ENCODE data around the gene AKAP8L.
A peak's percentile ranks its signal among the peaks of the same experiment; 100 is the strongest.
"Not testable (repeated sequence)": the region's sequence is repeated elsewhere in the genome, so short reads cannot be mapped to it uniquely, and the experiment has no call there.

Gene AKAP8L

DNA sequence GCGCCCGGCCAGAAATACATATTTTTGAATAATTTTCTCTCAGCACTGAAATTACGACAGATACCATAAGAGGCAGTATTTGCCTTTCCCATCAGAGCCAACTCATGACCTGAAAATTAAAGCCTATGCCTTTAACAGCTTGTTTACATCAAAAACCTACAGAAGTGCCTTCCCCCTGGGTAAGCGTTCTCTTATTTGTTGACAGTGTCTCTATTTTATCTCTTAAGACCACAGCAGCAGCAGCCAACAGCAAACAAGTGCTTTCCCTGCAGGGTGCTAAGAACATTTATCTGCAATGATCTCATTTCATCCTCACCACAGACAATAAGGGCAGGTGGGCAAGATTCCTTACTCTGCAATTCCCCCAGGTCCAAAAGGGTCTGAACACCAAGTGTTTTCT, 6.0 kb downstream of the AKAP8L start:
- no peak overlapping the region for H3K27ac ChIP-seq (ENCODE audit: low read depth, low read length)
- peaks cover 14% of the 10 kb centered on the region for H3K4me1 ChIP-seq (ENCODE audit: control insufficient read depth, insufficient read depth, low read length)
- no peaks in the 10 kb centered on the region for H3K36me3 ChIP-seq (ENCODE audit: control insufficient read depth, insufficient read depth, low read length)
- no peak overlapping the region for H3K4me3 ChIP-seq (ENCODE audit: low read length)
- no peaks in the 10 kb centered on the region for H3K27me3 ChIP-seq (ENCODE audit: control insufficient read depth, insufficient read depth, low read length)
- H3K9ac ChIP-seq (ENCODE audit: low read length) = no peak overlapping the region

DNA sequence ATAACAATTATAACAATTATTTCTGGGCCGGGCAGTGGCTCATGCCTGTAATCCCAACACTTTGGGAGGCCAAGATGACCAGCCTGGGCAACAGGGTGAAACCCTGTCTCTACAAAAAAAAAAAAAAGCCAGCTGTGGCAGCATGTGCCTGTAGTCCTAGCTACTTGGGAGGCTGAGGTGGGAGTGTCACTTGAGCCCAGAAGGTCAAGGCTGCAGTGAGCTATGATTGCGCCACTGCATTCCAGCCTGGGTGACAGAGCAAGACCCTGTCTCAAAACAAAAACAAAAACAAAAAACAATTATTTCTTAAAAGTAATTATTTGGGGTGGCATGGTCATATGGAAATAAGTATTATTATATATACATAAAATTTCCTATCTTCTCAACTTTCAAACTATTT, 7.4 kb downstream of the AKAP8L start:
- not testable (repeated sequence) for H3K27ac ChIP-seq (ENCODE audit: low read depth, low read length); H3K9ac ChIP-seq (ENCODE audit: low read length); H3K4me1 ChIP-seq (ENCODE audit: control insufficient read depth, insufficient read depth, low read length); H3K36me3 ChIP-seq (ENCODE audit: control insufficient read depth, insufficient read depth, low read length); H3K4me3 ChIP-seq (ENCODE audit: low read length); H3K27me3 ChIP-seq (ENCODE audit: control insufficient read depth, insufficient read depth, low read length)

DNA sequence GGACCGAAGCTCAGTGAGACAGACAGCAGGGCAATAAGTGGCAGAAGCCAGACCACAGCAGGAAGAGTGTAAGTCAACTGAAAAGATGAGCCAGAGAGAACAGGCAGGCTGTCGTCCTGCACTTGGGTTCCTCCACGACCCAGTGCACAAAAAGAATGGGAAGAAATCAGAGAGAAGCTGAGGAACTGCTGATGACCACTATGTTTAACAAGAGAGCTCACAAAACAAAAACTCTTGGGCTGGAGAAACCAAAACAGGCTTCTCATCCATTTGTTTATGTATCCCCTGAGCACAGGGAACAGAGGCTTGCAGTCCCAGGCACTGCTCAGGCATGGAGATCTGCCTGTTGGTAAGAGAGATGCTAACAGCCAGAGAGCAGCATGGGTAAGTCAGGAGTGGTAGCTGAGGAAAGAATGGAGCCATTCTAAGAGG, 14.0 kb downstream of the AKAP8L start:
- H3K9ac ChIP-seq (ENCODE audit: low read length) = no peak overlapping the region
- no peaks in the 10 kb centered on the region for H3K27me3 ChIP-seq (ENCODE audit: control insufficient read depth, insufficient read depth, low read length)
- H3K4me3 ChIP-seq (ENCODE audit: low read length) = no peak overlapping the region
- peaks cover 23% of the 10 kb centered on the region for H3K36me3 ChIP-seq (ENCODE audit: control insufficient read depth, insufficient read depth, low read length)
- H3K27ac ChIP-seq (ENCODE audit: low read depth, low read length) = peak overlapping the region; percentile 92
- peaks cover 38% of the 10 kb centered on the region for H3K4me1 ChIP-seq (ENCODE audit: control insufficient read depth, insufficient read depth, low read length)

DNA sequence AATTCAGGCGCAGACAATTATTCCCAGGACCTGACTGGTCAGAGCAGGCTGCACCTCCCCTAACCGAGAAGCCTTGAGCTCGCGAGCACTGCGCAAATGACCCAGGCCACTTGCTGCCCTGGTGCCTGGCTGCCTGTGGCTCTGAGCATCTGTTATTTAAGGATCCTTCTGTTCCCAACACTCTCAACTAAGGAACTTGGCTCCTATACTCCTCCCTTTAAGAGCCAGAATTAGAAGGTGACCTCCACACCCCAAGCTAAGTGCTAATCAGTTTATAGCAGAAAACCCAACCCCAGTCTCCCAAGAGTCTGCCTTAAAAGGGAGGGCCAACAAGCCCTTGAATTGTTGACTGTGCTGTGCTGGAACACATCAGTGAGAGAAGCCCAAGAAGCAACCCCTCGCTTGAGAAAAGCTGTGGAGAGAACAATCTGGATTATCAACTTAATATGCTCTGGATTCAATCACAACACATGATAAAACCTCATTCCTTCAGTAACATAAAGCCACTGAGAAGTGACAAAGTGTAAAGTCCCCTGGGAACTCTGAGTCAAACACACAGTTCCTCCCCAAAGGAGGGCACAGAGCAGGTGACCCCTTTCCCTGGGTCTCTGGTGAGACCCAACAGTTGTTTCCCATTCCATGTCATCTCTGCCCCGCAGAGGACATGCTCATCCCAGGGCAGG, 14.6 kb downstream of the AKAP8L start:
- peaks cover 29% of the 10 kb centered on the region for H3K36me3 ChIP-seq (ENCODE audit: control insufficient read depth, insufficient read depth, low read length)

DNA sequence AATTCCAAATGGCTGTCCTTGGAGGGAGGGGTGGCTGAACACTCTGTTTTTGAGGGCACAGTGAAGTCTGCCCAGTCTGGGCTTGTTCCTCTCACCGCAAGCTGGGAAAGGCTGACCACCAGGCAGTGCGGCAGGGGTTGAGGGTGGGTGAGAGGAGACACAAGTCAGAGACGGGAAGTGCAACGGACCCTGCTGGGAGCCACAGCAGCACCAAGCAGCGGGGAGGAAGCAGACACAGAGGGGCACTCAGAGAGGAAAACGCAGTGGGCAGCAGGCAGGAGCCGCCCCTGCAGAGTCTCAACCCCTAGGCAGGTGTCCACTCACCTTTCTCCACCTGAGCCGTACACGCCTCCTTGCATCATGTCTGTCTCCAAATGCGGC, 15.6 kb downstream of the AKAP8L start:
- peak overlapping the region; percentile 92 for H3K27ac ChIP-seq (ENCODE audit: low read depth, low read length)
- peak overlapping the region; percentile 6 for H3K4me3 ChIP-seq (ENCODE audit: low read length)
- no peak overlapping the region for H3K9ac ChIP-seq (ENCODE audit: low read length)
- H3K4me1 ChIP-seq (ENCODE audit: control insufficient read depth, insufficient read depth, low read length) = peaks cover 38% of the 10 kb centered on the region
- no peaks in the 10 kb centered on the region for H3K27me3 ChIP-seq (ENCODE audit: control insufficient read depth, insufficient read depth, low read length)
- peaks cover 37% of the 10 kb centered on the region for H3K36me3 ChIP-seq (ENCODE audit: control insufficient read depth, insufficient read depth, low read length)

More for the DNA sequence above, 14.6 kb downstream of the AKAP8L start:
- Histone ChIP-seq H3K9ac (ENCODE audit: low read length) (no peak overlapping the region), H3K4me3 (ENCODE audit: low read length) (peak overlapping the region; percentile 18), H3K27ac (ENCODE audit: low read depth, low read length) (peak overlapping the region; percentile 92), H3K27me3 (ENCODE audit: control insufficient read depth, insufficient read depth, low read length) (no peaks in the 10 kb centered on the region), H3K4me1 (ENCODE audit: control insufficient read depth, insufficient read depth, low read length) (peaks cover 38% of the 10 kb centered on the region)

DNA sequence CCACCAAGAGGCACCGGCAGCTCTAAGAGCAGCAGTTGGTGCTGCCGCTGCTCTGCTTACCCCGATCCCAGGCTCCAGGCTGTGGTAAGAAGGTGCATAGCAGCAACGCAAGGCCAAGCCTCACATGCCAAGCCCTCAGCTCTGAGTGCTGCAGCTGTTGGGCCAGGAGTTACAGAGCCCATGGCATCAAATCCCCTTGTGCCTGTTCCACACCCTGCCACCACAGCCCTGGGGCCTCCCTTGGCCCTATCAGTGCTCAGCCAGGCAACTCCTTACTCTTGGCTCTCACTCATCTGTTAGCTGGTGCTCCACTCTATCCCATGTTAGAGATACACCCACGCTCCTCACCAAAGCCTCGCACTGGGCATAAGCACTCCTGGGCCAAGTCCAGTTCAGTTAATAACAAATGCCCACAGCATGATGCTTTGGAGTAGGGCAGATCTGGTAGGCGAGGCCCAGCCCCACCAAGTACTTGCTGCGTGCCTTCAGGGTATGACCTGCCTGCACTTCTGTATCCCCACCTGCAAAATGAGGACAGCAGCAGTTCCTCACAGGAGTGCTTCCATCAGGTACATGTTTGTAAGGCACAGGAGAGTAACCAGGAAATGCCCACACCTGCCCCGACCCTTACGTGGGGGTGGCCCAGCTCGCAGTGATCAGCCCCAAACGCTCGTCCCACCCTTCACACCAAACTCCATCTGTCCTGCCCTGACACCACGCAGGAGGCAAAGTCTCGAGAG, 16.2 kb downstream of the AKAP8L start:
- H3K27ac ChIP-seq (ENCODE audit: low read depth, low read length) = peak overlapping the region; percentile 92
- no peak overlapping the region for H3K4me3 ChIP-seq (ENCODE audit: low read length)
- no peaks in the 10 kb centered on the region for H3K27me3 ChIP-seq (ENCODE audit: control insufficient read depth, insufficient read depth, low read length)
- peaks cover 42% of the 10 kb centered on the region for H3K36me3 ChIP-seq (ENCODE audit: control insufficient read depth, insufficient read depth, low read length)
- no peak overlapping the region for H3K9ac ChIP-seq (ENCODE audit: low read length)
- H3K4me1 ChIP-seq (ENCODE audit: control insufficient read depth, insufficient read depth, low read length) = peaks cover 38% of the 10 kb centered on the region

DNA sequence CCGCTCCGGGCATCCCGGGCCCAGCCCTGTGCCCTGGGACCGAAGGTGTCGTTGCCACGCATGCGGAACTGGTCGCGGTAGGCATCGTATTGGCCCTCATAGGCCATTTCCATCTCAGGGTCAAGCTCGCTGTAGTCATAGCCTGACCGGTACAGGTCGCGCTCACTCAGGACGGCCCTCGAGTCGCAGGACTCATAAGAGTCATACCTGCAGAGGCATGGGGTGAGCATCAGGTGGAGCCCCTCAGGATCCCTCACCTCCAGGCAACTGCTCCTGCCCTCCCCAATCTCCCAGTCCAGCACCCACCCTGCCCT, 17.4 kb downstream of the AKAP8L start:
- Histone ChIP-seq H3K27ac (ENCODE audit: low read depth, low read length) (peak overlapping the region; percentile 18), H3K4me1 (ENCODE audit: control insufficient read depth, insufficient read depth, low read length) (peaks cover 38% of the 10 kb centered on the region), H3K9ac (ENCODE audit: low read length) (no peak overlapping the region)

DNA sequence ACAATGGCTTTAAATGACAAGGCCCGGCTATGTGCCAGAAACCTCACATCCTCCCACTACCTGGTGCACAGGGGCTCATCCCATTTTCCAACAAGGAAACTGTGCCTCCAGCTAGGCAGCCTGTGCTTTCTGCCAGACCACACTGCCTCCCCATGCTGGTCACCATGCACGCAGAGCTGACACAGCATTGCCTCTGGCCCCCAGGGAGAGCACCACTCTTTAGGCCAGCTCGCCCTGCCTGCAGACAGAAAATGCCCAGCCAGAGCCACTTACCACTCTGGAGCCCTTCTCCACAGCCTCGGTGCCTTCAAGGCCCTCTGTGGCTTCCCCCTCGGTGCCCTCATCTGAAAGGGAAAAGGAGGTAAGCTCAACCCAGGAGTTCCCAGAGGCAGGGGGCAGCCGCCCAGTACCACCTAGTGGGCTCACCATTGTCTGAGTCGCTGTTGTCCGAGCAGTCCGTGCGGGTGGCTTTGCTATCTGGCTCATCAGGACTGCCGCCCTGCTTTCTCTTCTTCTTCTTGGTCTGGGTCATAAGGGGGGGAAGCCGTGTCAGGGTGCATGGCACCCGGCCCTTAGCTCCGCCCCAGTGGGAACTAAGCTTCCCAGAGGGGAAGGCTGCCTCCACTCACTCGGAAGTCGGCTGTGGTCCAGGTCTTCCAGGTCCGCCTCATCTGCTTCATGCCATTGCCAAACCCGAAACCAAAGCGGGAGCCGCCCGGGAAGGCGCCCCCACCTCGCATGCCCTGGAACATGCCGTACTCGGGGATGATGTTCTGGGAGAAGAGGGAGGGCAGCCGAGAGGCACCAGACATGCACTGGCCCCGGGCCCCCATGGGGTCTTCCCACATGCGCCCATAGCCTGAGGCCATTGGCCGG, 18.0 kb downstream of the AKAP8L start:
- H3K36me3 ChIP-seq (ENCODE audit: control insufficient read depth, insufficient read depth, low read length) = peaks cover 59% of the 10 kb centered on the region
- H3K9ac ChIP-seq (ENCODE audit: low read length) = no peak overlapping the region
- H3K27me3 ChIP-seq (ENCODE audit: control insufficient read depth, insufficient read depth, low read length) = no peaks in the 10 kb centered on the region
- H3K4me1 ChIP-seq (ENCODE audit: control insufficient read depth, insufficient read depth, low read length) = peaks cover 38% of the 10 kb centered on the region
- H3K4me3 ChIP-seq (ENCODE audit: low read length) = no peak overlapping the region
- peak overlapping the region; percentile 18 for H3K27ac ChIP-seq (ENCODE audit: low read depth, low read length)

More for the DNA sequence above, 17.4 kb downstream of the AKAP8L start:
- Histone ChIP-seq H3K4me3 (ENCODE audit: low read length) (no peak overlapping the region), H3K36me3 (ENCODE audit: control insufficient read depth, insufficient read depth, low read length) (peaks cover 54% of the 10 kb centered on the region), H3K27me3 (ENCODE audit: control insufficient read depth, insufficient read depth, low read length) (no peaks in the 10 kb centered on the region)

DNA sequence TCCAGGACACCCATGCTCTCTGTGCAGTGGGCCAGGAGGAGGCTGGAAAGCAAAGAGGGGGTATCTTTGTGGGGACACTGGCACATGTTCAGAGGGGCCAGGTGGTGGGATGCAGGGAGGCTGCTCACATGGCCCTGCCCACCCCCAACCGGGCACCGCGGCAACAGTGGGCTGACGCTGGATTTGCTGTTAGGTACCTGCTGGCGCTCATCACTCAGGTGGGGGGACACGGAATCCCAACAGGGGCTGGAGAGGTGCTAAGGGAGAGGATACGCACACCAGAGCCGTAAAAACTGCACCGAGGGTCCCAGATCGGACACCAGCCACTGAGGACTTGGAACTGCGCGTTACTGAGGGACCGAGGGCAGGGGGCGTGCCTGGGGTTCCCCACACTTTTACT, 19.2 kb downstream of the AKAP8L start:
- Histone ChIP-seq H3K9ac (ENCODE audit: low read length) (no peak overlapping the region), H3K4me3 (ENCODE audit: low read length) (no peak overlapping the region), H3K27ac (ENCODE audit: low read depth, low read length) (no peak overlapping the region), H3K27me3 (ENCODE audit: control insufficient read depth, insufficient read depth, low read length) (no peaks in the 10 kb centered on the region), H3K36me3 (ENCODE audit: control insufficient read depth, insufficient read depth, low read length) (peaks cover 59% of the 10 kb centered on the region), H3K4me1 (ENCODE audit: control insufficient read depth, insufficient read depth, low read length) (peaks cover 32% of the 10 kb centered on the region)

DNA sequence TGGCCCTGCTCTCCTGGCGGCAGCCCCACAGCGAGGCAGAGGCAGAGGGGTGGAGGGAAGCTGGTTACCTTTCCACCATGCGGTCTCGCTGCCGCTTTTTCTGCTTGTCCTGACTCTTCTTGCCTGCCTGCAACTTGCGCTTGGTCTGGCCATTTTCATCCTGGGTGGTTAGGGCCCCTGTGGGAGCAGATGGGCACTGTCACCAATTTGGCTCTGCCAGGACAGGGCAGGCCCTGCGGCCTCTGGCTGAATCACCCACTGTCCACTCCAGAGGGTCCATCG, 19.6 kb downstream of the AKAP8L start:
- Histone ChIP-seq H3K4me3 (ENCODE audit: low read length) (no peak overlapping the region), H3K4me1 (ENCODE audit: control insufficient read depth, insufficient read depth, low read length) (peaks cover 27% of the 10 kb centered on the region), H3K27ac (ENCODE audit: low read depth, low read length) (no peak overlapping the region), H3K9ac (ENCODE audit: low read length) (no peak overlapping the region), H3K36me3 (ENCODE audit: control insufficient read depth, insufficient read depth, low read length) (peaks cover 59% of the 10 kb centered on the region), H3K27me3 (ENCODE audit: control insufficient read depth, insufficient read depth, low read length) (no peaks in the 10 kb centered on the region)

DNA sequence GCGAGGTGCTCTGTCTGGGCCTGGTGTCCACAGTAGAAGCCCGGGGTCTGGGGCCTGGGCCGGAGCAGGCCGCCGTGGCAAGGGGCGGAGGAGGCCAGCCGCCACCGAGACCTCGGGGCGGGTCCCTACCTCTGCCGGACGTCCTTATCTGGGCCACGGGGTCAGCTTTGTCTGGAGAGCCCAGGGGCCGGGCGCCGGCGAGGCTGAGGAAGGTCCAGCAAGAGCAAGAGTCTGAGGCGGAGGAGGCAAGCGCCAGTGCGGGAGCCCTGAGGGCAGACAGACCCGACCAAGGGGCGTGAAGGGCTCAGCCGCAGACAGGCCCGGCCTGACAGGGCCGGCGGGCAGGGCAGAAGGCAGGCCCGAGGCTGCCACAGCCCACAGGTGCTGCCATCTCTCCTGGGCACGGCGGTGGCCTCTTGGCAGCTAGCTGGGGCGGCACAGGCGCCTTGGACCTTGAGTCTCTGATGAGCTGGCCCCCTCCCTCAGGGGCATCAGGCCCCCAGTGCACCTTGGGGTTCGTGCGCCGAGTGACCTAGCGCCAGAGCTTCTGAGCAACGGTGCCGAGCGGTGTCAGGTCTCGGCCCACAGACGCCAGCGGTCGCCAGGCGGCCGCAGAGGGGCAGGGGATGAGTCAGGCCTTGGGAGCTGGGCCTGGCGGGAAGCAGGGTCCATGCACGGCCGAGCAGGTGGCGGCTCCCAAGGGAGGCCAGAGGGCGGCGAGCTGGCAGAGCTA, 20.1 kb downstream of the AKAP8L start:
- Histone ChIP-seq H3K27me3 (ENCODE audit: control insufficient read depth, insufficient read depth, low read length) (no peaks in the 10 kb centered on the region), H3K4me3 (ENCODE audit: low read length) (no peak overlapping the region), H3K4me1 (ENCODE audit: control insufficient read depth, insufficient read depth, low read length) (peaks cover 22% of the 10 kb centered on the region), H3K9ac (ENCODE audit: low read length) (no peak overlapping the region), H3K36me3 (ENCODE audit: control insufficient read depth, insufficient read depth, low read length) (peaks cover 59% of the 10 kb centered on the region), H3K27ac (ENCODE audit: low read depth, low read length) (no peak overlapping the region)

DNA sequence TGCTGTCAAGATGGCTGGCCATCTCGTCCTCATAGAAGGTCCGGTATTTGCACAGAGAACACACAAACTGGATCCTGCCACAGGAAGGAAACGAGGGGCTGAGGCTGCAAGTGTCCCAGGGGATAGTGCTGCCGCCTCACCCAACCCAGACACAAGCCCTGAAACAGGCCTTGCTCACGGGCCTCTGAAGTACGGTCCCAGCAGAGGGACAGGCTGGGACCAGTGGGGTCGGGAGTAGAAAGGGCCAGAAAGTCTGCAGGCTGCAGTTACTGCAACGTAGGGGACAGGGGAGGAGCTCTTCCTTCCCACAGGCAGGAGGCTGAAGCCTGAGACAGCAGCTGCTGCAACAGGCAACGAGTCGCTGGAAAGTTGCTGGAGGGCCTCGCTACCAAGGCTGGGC, 21.0 kb downstream of the AKAP8L start:
- no peak overlapping the region for H3K27ac ChIP-seq (ENCODE audit: low read depth, low read length)
- H3K4me3 ChIP-seq (ENCODE audit: low read length) = no peak overlapping the region
- no peaks in the 10 kb centered on the region for H3K27me3 ChIP-seq (ENCODE audit: control insufficient read depth, insufficient read depth, low read length)
- H3K9ac ChIP-seq (ENCODE audit: low read length) = no peak overlapping the region
- H3K36me3 ChIP-seq (ENCODE audit: control insufficient read depth, insufficient read depth, low read length) = peaks cover 61% of the 10 kb centered on the region
- peaks cover 13% of the 10 kb centered on the region for H3K4me1 ChIP-seq (ENCODE audit: control insufficient read depth, insufficient read depth, low read length)
